Calu3 (cell line): ENCODE data around the gene PNMA6E. TPM values are rescaled to one million over a fixed set of nuclear protein-coding genes. Genes with fewer than 3 reads are reported as not detected.

Experiments used
- BruUV-seq: library from RNA; stranded (reverse); fragments of 400-500 nt; replicated peaks from 2 replicates; lab custom pipeline; 2021; lab: Mats Ljungman, UMichigan
- CTCF ChIA-PET: fragments of 300-600 bp; sonication (Branson Sonifier 250); formaldehyde crosslinking; loops from one replicate; lab custom pipeline; 2022; ENCODE audit warnings: antibody characterized with exemption; lab: Charles Lee
- DNase-seq: peaks from one replicate; pipeline ENCODE4 v3.0.0; 2022
- H3K27ac Mint-ChIP-seq: one replicate; pipeline ENCODE4 v1.8.0; 2022; ENCODE audit warnings: mixed read lengths; ENCODE audit not compliant: unreplicated experiment
- H3K27me3 Mint-ChIP-seq: one replicate; pipeline ENCODE4 v1.8.0; 2022; ENCODE audit warnings: mixed read lengths; ENCODE audit not compliant: unreplicated experiment
- H3K36me3 Mint-ChIP-seq: one replicate; pipeline ENCODE4 v1.8.0; 2022; ENCODE audit warnings: mild to moderate bottlenecking, moderate library complexity, mixed read lengths; ENCODE audit not compliant: insufficient read depth, unreplicated experiment
- H3K4me1 Mint-ChIP-seq: one replicate; pipeline ENCODE4 v1.8.0; 2022; ENCODE audit warnings: mild to moderate bottlenecking, low read depth, mixed read lengths; ENCODE audit not compliant: unreplicated experiment
- H3K4me3 Mint-ChIP-seq: one replicate; pipeline ENCODE4 v1.8.0; 2022; ENCODE audit warnings: mild to moderate bottlenecking, low read depth, moderate library complexity, mixed read lengths; ENCODE audit not compliant: unreplicated experiment
- H3K9me3 Mint-ChIP-seq: one replicate; pipeline ENCODE4 v1.8.0; 2022; ENCODE audit warnings: low read depth, mixed read lengths; ENCODE audit not compliant: unreplicated experiment
- CTCF ChIP-seq: fragments of 200-600 bp; IDR thresholded peaks from one replicate; pipeline ENCODE4 v1.8.0; 2022; ENCODE audit warnings: antibody characterized with exemption; ENCODE audit not compliant: unreplicated experiment
- intact Hi-C: fragments of 100-400 bp; cut with micrococcal nuclease; formaldehyde crosslinking; loops from one replicate; pipeline ENCODE4 v1.10.0; 2022; ENCODE audit not compliant: unreplicated experiment
- total RNA-seq: library from RNA; stranded (reverse); gene quantifications from 2 replicates; pipeline ENCODE4 v1.2.3, GENCODE V29; 2022

Gene PNMA6E
- total RNA-seq, 1 experiment from 2014 or later, result not detected

GRCh38 chrX:153375571-153375970, 25.6 kb downstream of the PNMA6E start:
- Mint-ChIP-seq H3K4me1 (no peaks in the 10 kb centered on the region), H3K36me3 (no peaks in the 10 kb centered on the region), H3K27me3 (peaks cover 92% of the 10 kb centered on the region), H3K4me3 (no peak overlapping the region), H3K9me3 (no peaks in the 10 kb centered on the region), H3K27ac (no peak overlapping the region)
- DNase-seq, result no peak
- CTCF ChIA-PET, result no interaction called here
- no TSS peak for BruUV-seq
- intact Hi-C loops, result no loop called here
- no peak for TF ChIP-seq CTCF

DNA sequence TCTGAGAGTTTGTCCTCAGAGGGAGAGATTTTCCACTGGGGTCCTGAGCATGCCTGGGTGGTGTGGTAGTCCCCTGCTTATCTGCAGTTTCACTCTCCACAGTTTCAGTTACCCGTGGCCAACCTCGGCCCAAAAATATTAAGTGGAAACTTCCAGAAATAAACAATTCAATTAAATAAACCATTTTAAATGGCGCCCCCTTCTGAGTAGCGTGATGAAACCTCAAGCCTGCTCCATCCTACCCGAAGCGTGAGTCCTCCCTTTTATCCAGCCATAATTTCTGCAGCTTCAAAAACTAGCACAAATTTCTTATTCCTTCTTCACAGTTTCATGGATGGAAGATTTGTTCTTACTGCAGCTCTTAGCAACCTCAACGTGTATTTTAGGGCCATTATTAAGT, 26.7 kb downstream of the PNMA6E start:
- H3K27ac Mint-ChIP-seq, result no peak overlapping the region
- intact Hi-C loops, result no loop called here
- H3K4me3 Mint-ChIP-seq, result no peak overlapping the region
- CTCF ChIA-PET, result no interaction called here
- no peaks in the 10 kb centered on the region for H3K36me3 Mint-ChIP-seq
- peaks cover 92% of the 10 kb centered on the region for H3K27me3 Mint-ChIP-seq
- H3K4me1 Mint-ChIP-seq, result no peaks in the 10 kb centered on the region
- TF ChIP-seq CTCF, result no peak
- DNase-seq, result no peak
- no peaks in the 10 kb centered on the region for H3K9me3 Mint-ChIP-seq
- BruUV-seq, result no TSS peak

DNA sequence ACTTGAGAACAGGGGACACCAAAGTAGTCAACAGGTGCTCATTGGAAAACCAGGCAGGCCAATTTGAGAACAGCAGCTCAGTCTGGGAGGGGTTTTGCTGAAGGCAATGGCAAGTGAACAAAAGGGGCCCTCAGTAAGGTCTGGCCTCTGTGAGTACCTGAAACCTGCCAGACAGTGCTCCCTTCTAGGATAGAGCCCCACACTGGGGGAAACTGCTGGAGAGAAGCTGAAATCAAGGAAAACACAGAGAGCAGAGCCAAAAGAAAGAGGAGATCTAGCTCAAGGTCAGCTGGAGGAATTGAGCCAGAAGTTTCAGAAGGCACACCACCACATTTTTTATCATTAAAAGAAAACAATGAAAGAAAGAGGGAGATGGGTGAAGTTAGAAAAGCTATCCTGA, 28.2 kb downstream of the PNMA6E start:
- intact Hi-C loops, result no loop called here
- H3K4me3 Mint-ChIP-seq, result no peak overlapping the region
- no peaks in the 10 kb centered on the region for H3K4me1 Mint-ChIP-seq
- no peaks in the 10 kb centered on the region for H3K36me3 Mint-ChIP-seq
- no peak overlapping the region for H3K27ac Mint-ChIP-seq
- H3K9me3 Mint-ChIP-seq, result no peaks in the 10 kb centered on the region
- BruUV-seq, result no TSS peak
- TF ChIP-seq CTCF, result no peak
- CTCF ChIA-PET, result no interaction called here
- no peak for DNase-seq
- peaks cover 90% of the 10 kb centered on the region for H3K27me3 Mint-ChIP-seq

DNA sequence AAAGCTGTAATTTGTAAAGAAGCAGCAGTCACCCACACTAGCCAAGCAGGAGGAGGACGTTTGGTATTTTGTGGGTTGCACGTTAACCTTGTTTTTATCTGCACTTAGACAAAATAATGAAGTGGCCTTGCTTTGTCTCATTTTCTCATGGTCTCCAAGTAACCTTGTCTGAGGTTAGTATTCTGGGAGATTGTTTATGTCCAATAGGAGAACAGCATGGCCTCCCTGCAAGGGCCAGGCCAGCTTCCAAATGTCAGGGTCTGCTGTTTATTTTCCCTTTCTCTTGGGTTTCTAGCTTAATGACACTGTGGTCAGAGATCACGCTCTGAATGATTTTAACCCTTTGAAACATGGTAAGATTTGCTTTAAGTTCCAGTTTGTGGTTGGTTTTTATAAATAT, 29.9 kb downstream of the PNMA6E start:
- CTCF ChIA-PET, result no interaction called here
- DNase-seq, result no peak
- H3K4me1 Mint-ChIP-seq, result no peaks in the 10 kb centered on the region
- no peak for TF ChIP-seq CTCF
- H3K27ac Mint-ChIP-seq, result no peak overlapping the region
- intact Hi-C loops, result no loop called here
- no peaks in the 10 kb centered on the region for H3K9me3 Mint-ChIP-seq
- peaks cover 85% of the 10 kb centered on the region for H3K27me3 Mint-ChIP-seq
- BruUV-seq, result no TSS peak
- H3K36me3 Mint-ChIP-seq, result no peaks in the 10 kb centered on the region
- H3K4me3 Mint-ChIP-seq, result no peak overlapping the region
